ENCODE measurements around the gene IQCC.

The IQCC gene

DNA sequence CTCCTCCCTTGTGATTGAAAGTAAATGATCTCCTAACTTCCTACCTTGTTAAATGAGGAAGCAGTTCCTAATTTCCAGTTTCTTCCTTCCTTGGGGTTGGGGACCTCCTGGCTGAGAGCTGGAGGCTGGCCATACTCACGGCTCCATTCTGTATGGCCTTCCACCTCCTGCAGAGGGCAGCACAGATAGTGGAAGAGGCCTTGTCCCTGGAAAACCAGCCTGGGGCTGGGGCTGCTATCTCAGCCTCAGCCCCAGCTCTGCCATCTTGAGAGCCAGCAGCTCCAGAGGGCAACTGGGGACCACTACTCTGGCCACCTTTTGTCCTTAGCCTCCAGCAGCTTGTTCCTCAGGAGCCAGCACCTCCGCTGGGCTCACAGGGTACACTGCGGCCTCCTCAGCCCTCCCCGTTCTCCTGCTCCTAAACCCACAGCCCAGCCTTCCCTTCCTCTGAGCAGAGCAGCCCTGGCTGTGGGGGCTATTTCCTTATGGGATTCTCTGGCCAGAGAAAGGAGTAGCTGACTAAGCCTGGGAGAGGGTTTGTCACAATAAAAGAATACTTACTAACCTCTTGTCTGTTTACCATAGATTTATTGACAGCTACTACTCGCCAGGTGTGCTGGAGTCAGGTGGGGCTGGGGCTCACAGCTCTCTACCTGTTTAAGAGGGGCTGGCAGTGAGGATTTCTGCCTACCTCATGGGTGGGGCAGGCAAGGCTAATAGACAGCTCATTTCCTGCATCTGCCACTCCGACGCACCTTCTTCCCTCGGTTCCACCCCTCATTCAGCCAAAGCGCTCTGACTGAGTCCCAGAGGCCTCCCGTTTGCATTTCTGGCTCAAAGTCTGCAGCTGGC, 10.4 kb downstream of the IQCC start:
- TF ChIP-seq, protein P1, sequence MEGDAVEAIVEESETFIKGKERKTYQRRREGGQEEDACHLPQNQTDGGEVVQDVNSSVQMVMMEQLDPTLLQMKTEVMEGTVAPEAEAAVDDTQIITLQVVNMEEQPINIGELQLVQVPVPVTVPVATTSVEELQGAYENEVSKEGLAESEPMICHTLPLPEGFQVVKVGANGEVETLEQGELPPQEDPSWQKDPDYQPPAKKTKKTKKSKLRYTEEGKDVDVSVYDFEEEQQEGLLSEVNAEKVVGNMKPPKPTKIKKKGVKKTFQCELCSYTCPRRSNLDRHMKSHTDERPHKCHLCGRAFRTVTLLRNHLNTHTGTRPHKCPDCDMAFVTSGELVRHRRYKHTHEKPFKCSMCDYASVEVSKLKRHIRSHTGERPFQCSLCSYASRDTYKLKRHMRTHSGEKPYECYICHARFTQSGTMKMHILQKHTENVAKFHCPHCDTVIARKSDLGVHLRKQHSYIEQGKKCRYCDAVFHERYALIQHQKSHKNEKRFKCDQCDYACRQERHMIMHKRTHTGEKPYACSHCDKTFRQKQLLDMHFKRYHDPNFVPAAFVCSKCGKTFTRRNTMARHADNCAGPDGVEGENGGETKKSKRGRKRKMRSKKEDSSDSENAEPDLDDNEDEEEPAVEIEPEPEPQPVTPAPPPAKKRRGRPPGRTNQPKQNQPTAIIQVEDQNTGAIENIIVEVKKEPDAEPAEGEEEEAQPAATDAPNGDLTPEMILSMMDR (IDR thresholded peaks at IDR 0.05; ENCODE audit: poor library complexity, severe bottlenecking): peak; percentile 81
- Histone ChIP-seq H3K36me3 (ENCODE audit: low read depth) (peaks cover 52% of the 10 kb centered on the region), H3K27ac (ENCODE audit: poor library complexity, severe bottlenecking) (peak overlapping the region; percentile 89), H3K4me3 (ENCODE audit: severe bottlenecking) (no peak overlapping the region), H3K27me3 (ENCODE audit: insufficient read depth, poor library complexity, severe bottlenecking) (no peaks in the 10 kb centered on the region), H3K4me1 (ENCODE audit: insufficient read depth, poor library complexity, severe bottlenecking) (peaks cover 10% of the 10 kb centered on the region), H3K9me3 (ENCODE audit: severe bottlenecking) (no peaks in the 10 kb centered on the region)
- no peak for DNase-seq (ENCODE audit: low spot score)
- peak; percentile 78 for ATAC-seq (ENCODE audit: low read depth)

DNA sequence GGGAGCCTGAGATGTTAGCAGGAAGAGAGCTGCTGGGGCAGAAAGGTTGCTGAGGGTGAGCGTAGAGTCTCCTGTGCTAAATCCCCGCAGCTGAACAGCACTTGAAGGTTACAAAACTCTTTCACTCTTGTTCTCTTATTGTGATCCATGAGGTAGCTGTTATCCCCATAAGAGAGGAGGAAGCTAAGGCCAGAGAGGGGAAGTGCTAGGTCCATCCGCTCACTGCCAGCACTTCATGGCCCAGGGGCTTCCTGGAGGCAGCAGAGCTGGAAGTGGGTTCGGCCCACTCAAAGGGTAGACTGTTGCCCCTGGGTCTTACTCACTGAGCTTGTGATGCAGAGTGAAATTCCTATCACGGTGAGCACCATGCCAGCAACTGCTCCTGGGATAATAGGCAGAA, 11.1 kb downstream of the IQCC start:
- TF ChIP-seq, protein P1 (IDR thresholded peaks at IDR 0.05; ENCODE audit: poor library complexity, severe bottlenecking): no peak

DNA sequence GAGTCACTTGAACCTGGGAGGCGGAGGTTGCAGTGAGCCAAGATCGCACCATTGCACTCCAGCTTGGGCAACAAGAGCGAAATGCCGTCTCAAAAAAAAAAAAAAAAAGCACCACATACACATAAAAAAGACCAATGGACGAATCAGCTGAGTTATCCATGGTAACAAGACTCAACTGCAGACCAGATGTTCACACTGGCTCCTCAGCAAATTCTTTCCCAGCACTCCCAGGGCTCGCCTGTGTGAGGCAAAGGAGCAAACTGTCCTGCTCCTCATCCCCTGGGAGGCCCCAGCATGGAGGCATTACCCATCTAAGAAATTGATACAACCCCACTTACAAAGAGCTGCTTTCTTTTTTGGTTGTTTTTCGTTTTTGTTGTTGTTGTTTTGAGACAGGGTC, 13.6 kb downstream of the IQCC start:
- Histone ChIP-seq H3K9me3 (ENCODE audit: severe bottlenecking) (no peaks in the 10 kb centered on the region), H3K36me3 (ENCODE audit: low read depth) (peaks cover 54% of the 10 kb centered on the region), H3K27ac (ENCODE audit: poor library complexity, severe bottlenecking) (no peak overlapping the region), H3K4me1 (ENCODE audit: insufficient read depth, poor library complexity, severe bottlenecking) (peaks cover 13% of the 10 kb centered on the region), H3K4me3 (ENCODE audit: severe bottlenecking) (no peak overlapping the region), H3K27me3 (ENCODE audit: insufficient read depth, poor library complexity, severe bottlenecking) (no peaks in the 10 kb centered on the region)
- TF ChIP-seq, protein P1 (IDR thresholded peaks at IDR 0.05; ENCODE audit: poor library complexity, severe bottlenecking): no peak
- ATAC-seq (ENCODE audit: low read depth) (no peak), DNase-seq (ENCODE audit: low spot score) (no peak)

More for the DNA sequence above, 11.1 kb downstream of the IQCC start:
- no peaks in the 10 kb centered on the region for H3K27me3 ChIP-seq (ENCODE audit: insufficient read depth, poor library complexity, severe bottlenecking)
- H3K4me1 ChIP-seq (ENCODE audit: insufficient read depth, poor library complexity, severe bottlenecking): peaks cover 10% of the 10 kb centered on the region
- peaks cover 52% of the 10 kb centered on the region for H3K36me3 ChIP-seq (ENCODE audit: low read depth)
- no peak overlapping the region for H3K4me3 ChIP-seq (ENCODE audit: severe bottlenecking)
- peak overlapping the region; percentile 89 for H3K27ac ChIP-seq (ENCODE audit: poor library complexity, severe bottlenecking)
- DNase-seq (ENCODE audit: low spot score): no peak
- no peak for ATAC-seq (ENCODE audit: low read depth)
- H3K9me3 ChIP-seq (ENCODE audit: severe bottlenecking): no peaks in the 10 kb centered on the region

DNA sequence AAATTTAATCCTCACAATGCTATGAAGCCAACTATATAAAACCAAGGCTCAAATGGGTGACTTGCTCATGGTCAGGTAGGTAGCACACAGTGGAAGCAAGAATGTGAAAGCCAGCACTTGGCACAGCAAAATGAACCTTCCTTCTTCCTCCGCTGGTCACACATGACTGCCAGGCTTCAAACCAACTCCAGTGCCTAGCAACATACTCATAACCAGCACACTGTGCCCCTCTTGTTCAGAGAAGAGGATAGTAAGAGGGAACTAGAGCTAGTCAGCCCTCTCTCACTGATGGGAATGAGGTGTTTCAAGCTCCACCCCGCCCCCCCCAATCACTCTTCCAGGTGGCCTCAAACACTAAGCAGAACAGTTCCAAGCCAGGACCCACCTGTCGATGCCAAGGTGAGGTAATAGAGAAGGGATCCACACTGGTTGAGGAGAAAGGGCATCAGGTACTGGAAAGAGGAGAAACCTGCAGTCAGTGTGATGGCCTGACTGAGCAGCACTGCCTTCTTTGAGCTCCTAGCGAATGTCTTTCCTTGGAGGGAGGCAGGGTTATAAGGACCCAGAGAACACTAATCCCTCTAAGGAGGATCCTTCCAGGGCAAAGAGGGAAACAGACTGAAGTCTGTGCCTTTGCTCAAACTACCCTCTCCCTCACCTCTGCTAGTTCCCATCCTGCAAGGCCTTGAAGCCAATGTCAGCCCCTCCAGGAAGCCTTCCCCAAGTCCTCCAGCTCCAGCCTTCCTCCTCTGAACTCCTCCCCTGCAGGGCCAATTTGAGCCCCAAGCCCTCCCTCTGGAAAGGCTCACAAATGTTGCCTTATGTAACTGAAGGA, 15.5 kb downstream of the IQCC start:
- DNase-seq (ENCODE audit: low spot score): no peak
- Histone ChIP-seq H3K27ac (ENCODE audit: poor library complexity, severe bottlenecking) (peak overlapping the region; percentile 51), H3K4me1 (ENCODE audit: insufficient read depth, poor library complexity, severe bottlenecking) (peaks cover 9% of the 10 kb centered on the region), H3K27me3 (ENCODE audit: insufficient read depth, poor library complexity, severe bottlenecking) (no peaks in the 10 kb centered on the region), H3K9me3 (ENCODE audit: severe bottlenecking) (no peaks in the 10 kb centered on the region), H3K36me3 (ENCODE audit: low read depth) (peaks cover 58% of the 10 kb centered on the region), H3K4me3 (ENCODE audit: severe bottlenecking) (peak overlapping the region; percentile 91)
- TF ChIP-seq, protein P1 (IDR thresholded peaks at IDR 0.05; ENCODE audit: poor library complexity, severe bottlenecking): no peak
- ATAC-seq (ENCODE audit: low read depth): no peak

All from RWPE2 (cell line).